B cell (primary cell): ENCODE data around the gene SLC3A2. TPM values are rescaled to one million over a fixed set of nuclear protein-coding genes. Genes with fewer than 3 reads are reported as not detected.

Experiments
- ATAC-seq: fragments of 200-7000 bp; cut with Tn5 transposase; one replicate; pipeline ENCODE4 v1.10.0; 2021; ENCODE audit warnings: low read depth, mild to moderate bottlenecking, moderate number of reproducible peaks, moderate library complexity
- CTCF ChIA-PET: fragments of 350-600 bp; sonication (Branson Sonifier 250); formaldehyde crosslinking; loops from one replicate; lab custom pipeline; 2021; ENCODE audit warnings: antibody characterized with exemption, inconsistent platforms; lab: Charles Lee
- POLR2A ChIA-PET: fragments of 350-600 bp; sonication (Branson Sonifier 250); formaldehyde crosslinking; loops from one replicate; lab custom pipeline; 2021; ENCODE audit warnings: antibody characterized with exemption; lab: Charles Lee
- DNase-seq: peaks from one replicate; pipeline ENCODE4 v3.0.0; 2013
- H2AFZ ChIP-seq: 2 replicates; pipeline ENCODE4 v1.6.1; 2012; ENCODE audit warnings: mild to moderate bottlenecking, low read depth, low read length; ENCODE audit not compliant: insufficient read depth, poor library complexity, severe bottlenecking
- H3K27ac ChIP-seq, 2 donors: 1 replicate in 1 of 2; 2 replicates in 1 of 2; pipeline ENCODE4 v1.5.1; 2012 to 2013; ENCODE audit warnings: low read length in 2 of 2, mild to moderate bottlenecking in 2 of 2, moderate library complexity in 1 of 2
- H3K27me3 ChIP-seq, 4 experiments: fragments of 200-600 bp in 1 of 4; sonication (generic) in 1 of 4; replicated peaks in 1 of 4; 1 replicate in 2 of 4; 2 replicates in 2 of 4; pipeline versions ENCODE4 v1.6.1 to v1.7.0; 2013 to 2016; ENCODE audit warnings: low read length in 3 of 4, mild to moderate bottlenecking in 2 of 4, mixed read lengths in 1 of 4, moderate library complexity in 1 of 4; ENCODE audit not compliant: insufficient read depth in 4 of 4, control insufficient read depth in 3 of 4; ENCODE audit errors: control extremely low read depth in 1 of 4
- H3K36me3 ChIP-seq, 2 experiments: replicated peaks in 1 of 2; 1 replicate in 1 of 2; 2 replicates in 1 of 2; pipeline versions ENCODE4 v1.6.1 to v1.7.1; 2013; ENCODE audit warnings: low read length in 1 of 2; ENCODE audit not compliant: insufficient read depth in 2 of 2, control insufficient read depth in 1 of 2; ENCODE audit errors: control extremely low read depth in 1 of 2, extremely low read depth in 1 of 2
- H3K4me1 ChIP-seq, 2 donors: fragments of 200-600 bp in 1 of 2; sonication (generic) in 1 of 2; 1 replicate in 1 of 2; 2 replicates in 1 of 2; pipeline versions ENCODE4 v1.5.1 to v1.6.1; 2013 to 2017; ENCODE audit warnings: low read length in 2 of 2; ENCODE audit not compliant: control insufficient read depth in 2 of 2, insufficient read depth in 2 of 2
- H3K4me2 ChIP-seq: replicated peaks from 2 replicates; pipeline ENCODE3; 2012; ENCODE audit warnings: mild to moderate bottlenecking, low read depth, low read length; ENCODE audit not compliant: poor library complexity, severe bottlenecking
- H3K4me3 ChIP-seq, 5 experiments: fragments of 200-600 bp in 1 of 5; sonication (generic) in 1 of 5; 1 replicate in 3 of 5; 2 replicates in 2 of 5; pipeline versions ENCODE4 v1.5.1 to v1.7.0; 2011 to 2016; ENCODE audit warnings: low read length in 4 of 5, mild to moderate bottlenecking in 4 of 5, low read depth in 2 of 5, control low read depth in 1 of 5, moderate library complexity in 1 of 5; ENCODE audit not compliant: insufficient read depth in 1 of 5; ENCODE audit errors: control extremely low read depth in 1 of 5, extremely low read depth in 1 of 5
- H3K79me2 ChIP-seq: fragments of 200-600 bp; sonication (generic); one replicate; pipeline ENCODE4 v1.6.0; 2016; ENCODE audit warnings: low read length; ENCODE audit not compliant: control insufficient read depth, insufficient read depth
- H3K9ac ChIP-seq: fragments of 200-600 bp; sonication (generic); 2 replicates; pipeline ENCODE4 v1.6.1; 2017; ENCODE audit warnings: mild to moderate bottlenecking, low read length, moderate library complexity
- H3K9me3 ChIP-seq, 3 donors: one replicate each; pipeline versions ENCODE4 v1.6.1 to v1.7.1; 2013; ENCODE audit warnings: low read length in 2 of 3; ENCODE audit not compliant: control insufficient read depth in 2 of 3, insufficient read depth in 1 of 3; ENCODE audit errors: control extremely low read depth in 1 of 3
- H4K20me1 ChIP-seq: 2 replicates; pipeline ENCODE4 v1.6.0; 2012; ENCODE audit warnings: mild to moderate bottlenecking, low read length; ENCODE audit not compliant: insufficient read depth, control insufficient read depth, poor library complexity, severe bottlenecking
- H3K27ac Mint-ChIP-seq: one replicate; pipeline ENCODE4 v1.8.0; 2021; ENCODE audit warnings: mixed read lengths
- H3K27me3 Mint-ChIP-seq: one replicate; pipeline ENCODE4 v1.8.0; 2021; ENCODE audit warnings: mixed read lengths
- H3K4me1 Mint-ChIP-seq: one replicate; pipeline ENCODE4 v1.8.0; 2021; ENCODE audit warnings: mixed read lengths
- H3K4me3 Mint-ChIP-seq: one replicate; pipeline ENCODE4 v1.8.0; 2021; ENCODE audit warnings: mixed read lengths
- H3K9me3 Mint-ChIP-seq: one replicate; pipeline ENCODE4 v1.8.0; 2022; ENCODE audit warnings: mixed read lengths; ENCODE audit not compliant: insufficient read depth
- EZH2 ChIP-seq: IDR thresholded peaks from 2 replicates; pipeline ENCODE4 v1.6.1; 2012; ENCODE audit warnings: borderline replicate concordance, low read depth, mild to moderate bottlenecking, moderate library complexity, low read length; ENCODE audit not compliant: insufficient read depth, poor library complexity, severe bottlenecking
- WGBS: methylation state at CpG from one replicate; pipeline ENCODE4 v1.1.5; 2013; ENCODE audit warnings: missing lambda C conversion rate; ENCODE audit not compliant: insufficient coverage; 5-methylcytosine and 5-hydroxymethylcytosine counted together
- intact Hi-C: fragments of 100-400 bp; cut with micrococcal nuclease; formaldehyde crosslinking; loops from one replicate; pipeline ENCODE4 v1.10.0; 2022
- polyA plus RNA-seq: library from polyadenylated mRNA; depleted of rRNA; stranded (reverse); fragments of >200 nt; gene quantifications from 2 replicates; pipeline ENCODE4 v1.2.3, GENCODE V29; 2012
- total RNA-seq, 2 donors: library from RNA; stranded (reverse); fragments of 120-200 nt in 1 of 2; gene quantifications; 1 replicate in 1 of 2; 2 replicates in 1 of 2; pipeline versions ENCODE4 v1.2.3 to v1.2.4, GENCODE V29; 2013 to 2022
- TF ChIP-seq, protein P1 (sequence below): fragments of 200-600 bp; IDR thresholded peaks from one replicate; pipeline ENCODE4 v1.8.0; 2022; ENCODE audit warnings: antibody characterized with exemption, mild to moderate bottlenecking

Gene SLC3A2
- total and polyA plus RNA-seq, 2 donors (not counting 1 experiment from before 2014, with no cell fraction given): 92.0 to 148 TPM

DNA sequence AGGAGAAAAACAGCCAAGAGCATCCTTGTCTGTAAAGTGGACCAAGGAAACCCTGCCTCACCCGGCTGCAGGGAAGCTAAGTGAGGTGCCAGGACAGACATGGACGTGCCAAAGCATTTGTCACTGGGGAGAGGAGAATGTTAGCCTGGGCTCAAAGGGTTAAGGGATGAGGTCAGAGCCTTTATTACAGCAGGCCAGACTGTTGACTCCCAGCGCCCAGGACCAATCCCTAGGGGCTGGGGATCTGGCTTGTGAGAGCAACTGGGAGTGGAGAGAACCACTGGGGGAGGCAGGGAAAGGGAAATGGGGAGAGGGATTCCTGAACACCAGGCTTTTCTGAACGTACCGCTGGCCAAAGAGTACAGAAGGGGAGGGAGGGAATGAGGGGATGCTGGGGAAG is 37.8 kb downstream of the SLC3A2 start:
- Histone ChIP-seq H3K36me3 (no peaks in the 10 kb centered on the region), H3K27me3 (peaks cover 0 to 21% (median 8%) of the 10 kb centered on the region in 4 experiments), H3K9me3 (peaks cover 0 to 8% (median 0%) of the 10 kb centered on the region in 3 donors), H4K20me1 (no peaks in the 10 kb centered on the region), H3K4me2 (no peak overlapping the region), H3K27ac (no peak overlapping the region), H3K4me1 (peaks cover 11% of the 10 kb centered on the region in 2 donors), H3K9ac (no peak overlapping the region), H3K79me2 (no peaks in the 10 kb centered on the region), H2AFZ (no peak overlapping the region), H3K4me3 (no peak overlapping the region)
- DNase-seq (no peak), ATAC-seq (no peak)
- CTCF ChIA-PET: interaction anchor here (1.3 to 2.2 kb wide), 3 partner anchors 11 to 116 kb away, joined by 3 to 7 read pairs (median 5); no protein-coding TSS in a partner anchor
- H3K4me1 Mint-ChIP-seq: peaks cover 8% of the 10 kb centered on the region
- POLR2A ChIA-PET: no interaction called here
- H3K4me3 Mint-ChIP-seq: no peak overlapping the region
- H3K9me3 Mint-ChIP-seq: no peaks in the 10 kb centered on the region
- TF ChIP-seq EZH2: no peak
- TF ChIP-seq, protein P1, sequence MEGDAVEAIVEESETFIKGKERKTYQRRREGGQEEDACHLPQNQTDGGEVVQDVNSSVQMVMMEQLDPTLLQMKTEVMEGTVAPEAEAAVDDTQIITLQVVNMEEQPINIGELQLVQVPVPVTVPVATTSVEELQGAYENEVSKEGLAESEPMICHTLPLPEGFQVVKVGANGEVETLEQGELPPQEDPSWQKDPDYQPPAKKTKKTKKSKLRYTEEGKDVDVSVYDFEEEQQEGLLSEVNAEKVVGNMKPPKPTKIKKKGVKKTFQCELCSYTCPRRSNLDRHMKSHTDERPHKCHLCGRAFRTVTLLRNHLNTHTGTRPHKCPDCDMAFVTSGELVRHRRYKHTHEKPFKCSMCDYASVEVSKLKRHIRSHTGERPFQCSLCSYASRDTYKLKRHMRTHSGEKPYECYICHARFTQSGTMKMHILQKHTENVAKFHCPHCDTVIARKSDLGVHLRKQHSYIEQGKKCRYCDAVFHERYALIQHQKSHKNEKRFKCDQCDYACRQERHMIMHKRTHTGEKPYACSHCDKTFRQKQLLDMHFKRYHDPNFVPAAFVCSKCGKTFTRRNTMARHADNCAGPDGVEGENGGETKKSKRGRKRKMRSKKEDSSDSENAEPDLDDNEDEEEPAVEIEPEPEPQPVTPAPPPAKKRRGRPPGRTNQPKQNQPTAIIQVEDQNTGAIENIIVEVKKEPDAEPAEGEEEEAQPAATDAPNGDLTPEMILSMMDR: no peak
- H3K27me3 Mint-ChIP-seq: peaks cover 37% of the 10 kb centered on the region
- no peak overlapping the region for H3K27ac Mint-ChIP-seq
- intact Hi-C loops: no loop called here
- 73% methylated on average over 5 of the region's 5 CpGs for WGBS

DNA sequence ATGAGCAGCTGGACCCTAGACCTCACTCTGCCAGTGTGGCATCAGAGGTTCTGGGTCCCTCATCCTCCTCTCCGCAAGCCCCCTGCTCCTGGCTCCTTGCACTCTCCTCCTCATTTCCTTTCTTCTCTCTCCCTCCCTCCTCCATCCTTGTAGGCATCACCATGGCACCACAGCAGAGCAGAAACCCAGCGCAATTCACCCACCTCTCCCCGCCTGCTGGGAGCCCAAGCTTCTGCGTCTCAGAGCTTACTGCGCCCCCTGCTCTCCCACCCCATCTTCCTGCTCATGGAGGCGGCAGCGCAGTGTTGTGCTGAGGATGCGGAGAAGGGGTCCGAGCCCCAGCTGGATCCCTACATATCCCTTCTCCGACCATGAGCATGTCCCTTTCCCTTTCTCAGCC is 38.8 kb downstream of the SLC3A2 start:
- intact Hi-C loops: no loop called here
- Mint-ChIP-seq H3K4me1 (peaks cover 16% of the 10 kb centered on the region), H3K27me3 (peaks cover 44% of the 10 kb centered on the region), H3K4me3 (no peak overlapping the region), H3K9me3 (no peaks in the 10 kb centered on the region), H3K27ac (no peak overlapping the region)
- CTCF ChIA-PET: interaction anchor here (1.3 kb wide), 2 partner anchors 14 to 115 kb away, joined by 3 to 4 read pairs; no protein-coding TSS in a partner anchor
- Histone ChIP-seq H3K27ac (no peak overlapping the region), H3K9me3 (peaks cover 0 to 10% (median 0%) of the 10 kb centered on the region in 3 donors), H4K20me1 (no peaks in the 10 kb centered on the region), H3K9ac (no peak overlapping the region), H3K4me3 (no peak overlapping the region), H3K4me2 (no peak overlapping the region), H3K27me3 (peaks cover 0 to 31% (median 14%) of the 10 kb centered on the region in 4 experiments), H3K4me1 (peaks cover 17 to 21% of the 10 kb centered on the region in 2 donors), H3K36me3 (no peaks in the 10 kb centered on the region), H3K79me2 (no peaks in the 10 kb centered on the region), H2AFZ (no peak overlapping the region)
- TF ChIP-seq EZH2: no peak
- TF ChIP-seq, protein P1: no peak
- 94% methylated on average over 10 of the region's 10 CpGs for WGBS
- ATAC-seq (no peak), DNase-seq (no peak)
- POLR2A ChIA-PET: no interaction called here
